ENCODE measurements around the gene TBC1D22B. TPM values are rescaled to one million over a fixed set of nuclear protein-coding genes. Genes with fewer than 3 reads are reported as not detected.

TBC1D22B gene
- total and polyA plus RNA-seq, 2 donors from 2014 or later = 9.7 to 12.8 TPM

GRCh38 chr6:37310966-37311365, 53.4 kb downstream of the TBC1D22B start:
- no peak overlapping the region for H3K27ac ChIP-seq (ENCODE audit: low read depth in 2 of 2, low read length in 2 of 2)
- TF ChIP-seq CTCF (IDR thresholded peaks at IDR 0.05; ENCODE audit: borderline replicate concordance, extremely low read depth, insufficient read depth) = no peak
- no peaks in the 10 kb centered on the region for H3K9me3 ChIP-seq (ENCODE audit: control insufficient read depth in 2 of 3, insufficient read depth in 1 of 3, low read length in 3 of 3)
- DNase-seq (no peak), FAIRE-seq (no peak)
- H3K36me3 ChIP-seq (ENCODE audit: control insufficient read depth in 2 of 3, insufficient read depth in 3 of 3, low read length in 3 of 3) = peaks cover 2 to 36% (median 19%) of the 10 kb centered on the region in 3 donors
- no peak overlapping the region for H3K9ac ChIP-seq (ENCODE audit: low read length in 3 of 3)
- H3K4me3 ChIP-seq (ENCODE audit: low read length in 3 of 3) = no peak overlapping the region
- intact Hi-C loops (cut with DNase I) = no loop called here
- no peaks in the 10 kb centered on the region for H3K4me1 ChIP-seq (ENCODE audit: control insufficient read depth in 2 of 3, insufficient read depth in 2 of 3, low read depth in 1 of 3, low read length in 3 of 3)
- H3K27me3 ChIP-seq (ENCODE audit: control insufficient read depth, insufficient read depth, low read length) = no peaks in the 10 kb centered on the region

GRCh38 chr6:37311741-37312473, 54.3 kb downstream of the TBC1D22B start:
- no peaks in the 10 kb centered on the region for H3K4me1 ChIP-seq (ENCODE audit: control insufficient read depth in 2 of 3, insufficient read depth in 2 of 3, low read depth in 1 of 3, low read length in 3 of 3)
- H3K9ac ChIP-seq (ENCODE audit: low read length in 3 of 3) = no peak overlapping the region
- no peak for FAIRE-seq
- TF ChIP-seq CTCF (IDR thresholded peaks at IDR 0.05; ENCODE audit: borderline replicate concordance, extremely low read depth, insufficient read depth) = no peak
- no peaks in the 10 kb centered on the region for H3K9me3 ChIP-seq (ENCODE audit: control insufficient read depth in 2 of 3, insufficient read depth in 1 of 3, low read length in 3 of 3)
- no peak overlapping the region for H3K27ac ChIP-seq (ENCODE audit: low read depth in 2 of 2, low read length in 2 of 2)
- intact Hi-C loops (cut with DNase I) = no loop called here
- H3K36me3 ChIP-seq (ENCODE audit: control insufficient read depth in 2 of 3, insufficient read depth in 3 of 3, low read length in 3 of 3) = peaks cover 5 to 41% (median 23%) of the 10 kb centered on the region in 3 donors
- no peak for DNase-seq
- H3K4me3 ChIP-seq (ENCODE audit: low read length in 3 of 3) = no peak overlapping the region
- no peaks in the 10 kb centered on the region for H3K27me3 ChIP-seq (ENCODE audit: control insufficient read depth, insufficient read depth, low read length)

- TF ChIP-seq CTCF (IDR thresholded peaks at IDR 0.05; ENCODE audit: borderline replicate concordance, extremely low read depth, insufficient read depth) = no peak
- Histone ChIP-seq H3K27me3 (ENCODE audit: control insufficient read depth, insufficient read depth, low read length) (no peaks in the 10 kb centered on the region), H3K27ac (ENCODE audit: low read depth in 2 of 2, low read length in 2 of 2) (no peak overlapping the region), H3K36me3 (ENCODE audit: control insufficient read depth in 2 of 3, insufficient read depth in 3 of 3, low read length in 3 of 3) (peaks cover 10 to 50% (median 37%) of the 10 kb centered on the region in 3 donors), H3K9ac (ENCODE audit: low read length in 3 of 3) (no peak overlapping the region), H3K9me3 (ENCODE audit: control insufficient read depth in 2 of 3, insufficient read depth in 1 of 3, low read length in 3 of 3) (no peaks in the 10 kb centered on the region), H3K4me1 (ENCODE audit: control insufficient read depth in 2 of 3, insufficient read depth in 2 of 3, low read depth in 1 of 3, low read length in 3 of 3) (no peaks in the 10 kb centered on the region), H3K4me3 (ENCODE audit: low read length in 3 of 3) (no peak overlapping the region)
- intact Hi-C loops (cut with DNase I) = no loop called here
- no peak for FAIRE-seq
- no peak for DNase-seq
These were observed 56.3 kb downstream of the TBC1D22B start for GRCh38 chr6:37313723-37314486.
